GM19438 (cell line): ENCODE measurements around the gene HLA-DOB.

Source experiments
- ATAC-seq: cut with Tn5 transposase; IDR thresholded peaks from one replicate; pipeline ENCODE4 v1.9.1; 2021; ENCODE audit warnings: low read depth; ENCODE audit not compliant: unreplicated experiment

Gene HLA-DOB

GRCh38 chr6:32816746-32817204 lies at the start of gene HLA-DOB:
Gene HLA-DOB, minus strand, starts transcription at chr6:32817002. Its CDS starts 51 bp downstream, at chr6:32816951.
- ATAC-seq = no peak

DNA sequence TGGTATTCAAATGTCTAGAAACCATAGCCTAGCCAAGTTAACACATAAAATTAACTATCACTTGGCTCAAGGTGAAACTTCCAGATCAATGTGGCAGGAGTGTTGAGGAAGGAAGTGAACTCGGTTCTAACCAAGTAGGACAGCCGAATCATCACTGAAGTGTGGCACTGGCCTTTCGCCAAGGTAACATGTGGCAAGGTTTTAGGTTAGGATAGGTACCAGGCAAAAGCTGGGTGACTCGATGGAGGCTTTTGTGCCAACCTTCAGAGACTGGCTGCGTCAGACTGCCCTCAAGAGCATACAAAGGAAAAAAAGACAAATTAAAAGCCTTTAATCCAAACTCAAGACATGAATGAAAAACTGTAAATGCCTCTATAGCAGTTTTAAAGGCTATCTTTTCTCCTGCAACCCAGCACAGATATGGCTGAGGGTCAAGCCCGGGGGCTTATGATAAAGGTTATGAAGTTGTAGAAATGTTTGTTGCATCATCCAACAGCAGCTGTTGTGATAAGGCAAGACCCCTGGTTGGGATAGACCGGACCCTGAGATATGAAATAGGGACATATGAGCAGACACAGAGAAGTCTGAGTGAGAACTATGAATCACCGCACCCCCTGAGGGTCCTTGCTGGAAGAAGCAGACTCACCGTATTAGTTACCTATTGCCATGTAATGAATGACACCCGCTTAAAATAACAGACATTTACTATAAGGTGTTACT lies 49.1 kb upstream of the HLA-DOB start:
- ATAC-seq = no peak

DNA sequence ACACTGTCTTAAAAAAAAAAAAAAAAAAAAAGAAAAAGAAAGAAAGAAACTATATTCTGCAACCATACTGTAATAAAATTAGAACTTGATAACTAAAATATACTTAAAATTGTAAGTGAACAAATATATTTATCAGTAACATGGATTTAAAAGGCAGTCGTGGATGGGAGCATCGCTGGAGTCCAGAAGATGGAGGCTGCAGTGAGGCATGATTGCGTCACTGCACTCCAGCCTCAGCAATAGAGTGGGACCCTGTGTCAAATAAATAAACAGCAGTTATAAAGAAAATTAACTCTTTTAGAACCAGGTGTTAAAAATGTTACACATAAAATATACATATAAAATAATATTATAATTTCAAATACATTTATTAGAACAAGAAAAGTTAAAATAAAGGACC lies 45.9 kb upstream of the HLA-DOB start:
- no peak for ATAC-seq

- ATAC-seq = no peak
Observed at GRCh38 chr6:32860674-32861073, 43.9 kb upstream of the HLA-DOB start.

DNA sequence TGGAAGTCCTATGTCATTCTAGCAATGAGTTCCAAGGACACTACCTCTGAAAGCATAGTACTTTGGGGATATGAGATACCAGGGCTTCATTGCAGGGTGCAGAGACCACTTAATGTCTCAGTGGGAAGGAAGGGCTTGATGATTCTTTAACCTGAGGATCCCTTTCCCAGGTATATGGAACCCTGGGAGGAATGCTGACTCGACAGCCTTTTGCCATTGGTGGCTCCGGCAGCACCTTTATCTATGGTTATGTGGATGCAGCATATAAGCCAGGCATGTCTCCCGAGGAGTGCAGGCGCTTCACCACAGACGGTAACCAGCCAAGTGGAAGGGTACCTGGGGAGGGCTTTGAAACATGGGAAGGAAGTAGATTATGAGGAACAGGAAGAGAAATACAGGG lies 41.4 kb upstream of the HLA-DOB start:
- ATAC-seq = no peak

- no peak for ATAC-seq
Observed at GRCh38 chr6:32857156-32857891, 40.5 kb upstream of the HLA-DOB start.

DNA sequence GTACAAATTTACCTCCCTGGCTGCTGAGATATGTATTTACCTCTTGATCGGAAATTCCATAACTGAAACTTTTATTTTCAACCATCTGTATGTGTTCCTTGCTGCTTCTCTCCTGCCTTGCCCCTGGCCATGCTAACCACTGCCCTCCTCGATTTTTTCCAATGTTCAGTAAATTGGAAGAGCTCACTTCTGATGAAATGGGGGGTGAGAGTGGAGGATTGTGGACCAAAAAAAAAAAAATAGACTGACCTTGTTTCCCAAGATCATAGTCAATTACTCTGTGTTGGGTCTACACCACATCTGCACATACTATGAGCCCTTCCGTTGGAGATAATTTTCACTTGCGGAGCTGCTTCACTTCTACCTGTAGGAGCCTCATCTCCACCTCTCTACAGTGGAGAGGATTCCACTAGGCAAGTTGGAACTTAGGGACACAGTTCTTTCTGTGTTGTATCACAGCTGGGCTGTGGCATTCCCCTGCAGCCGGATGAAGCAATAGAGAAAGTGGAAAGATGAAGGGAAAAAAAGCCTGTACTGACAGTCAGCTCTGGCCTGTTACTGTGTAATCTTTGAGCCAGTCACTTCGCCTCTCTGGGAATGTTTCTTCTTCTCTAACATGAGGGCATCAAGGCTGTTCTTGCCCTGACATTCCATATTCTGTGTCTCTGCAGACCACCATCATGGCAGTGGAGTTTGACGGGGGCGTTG lies 38.8 kb upstream of the HLA-DOB start:
- ATAC-seq = no peak

DNA sequence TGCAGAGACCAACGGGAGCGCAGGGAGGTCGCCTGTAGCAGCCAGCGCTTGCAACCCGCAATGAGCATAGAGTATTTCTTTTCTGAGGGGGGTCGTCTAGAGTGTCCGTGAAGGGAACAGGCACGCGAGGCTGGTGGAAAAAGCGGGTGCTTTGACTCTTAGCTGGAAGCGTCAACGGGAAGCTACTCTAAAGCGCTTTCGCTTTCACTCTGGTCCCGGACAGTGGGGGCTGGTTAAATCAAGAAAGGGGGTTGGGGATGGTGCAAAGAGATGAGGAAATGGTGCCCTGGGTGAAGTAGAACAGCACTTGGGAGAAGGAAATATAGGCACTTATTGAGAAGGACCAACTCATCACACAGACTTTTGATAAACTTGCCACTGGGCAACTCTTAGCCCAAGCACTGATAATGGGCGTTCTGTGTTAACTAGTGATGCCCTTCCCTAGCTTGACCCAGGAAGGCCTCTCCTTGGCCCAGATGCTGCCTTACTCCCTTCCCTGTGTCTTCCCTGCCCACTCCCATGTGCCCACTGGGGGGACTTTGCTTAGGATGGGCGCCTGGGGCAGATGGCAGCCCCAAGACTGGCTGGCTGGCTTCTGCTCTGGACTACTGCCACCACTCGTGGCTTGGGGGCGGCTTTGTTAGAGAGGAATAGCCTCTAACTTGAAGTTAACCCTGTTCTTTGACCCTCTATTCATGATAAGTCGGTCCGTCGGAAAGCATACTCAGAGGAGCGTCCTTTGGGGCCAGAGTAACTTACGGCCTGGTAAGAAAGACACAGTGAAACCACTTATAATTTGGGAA lies 37.8 kb upstream of the HLA-DOB start:
- ATAC-seq = peak; percentile 19

DNA sequence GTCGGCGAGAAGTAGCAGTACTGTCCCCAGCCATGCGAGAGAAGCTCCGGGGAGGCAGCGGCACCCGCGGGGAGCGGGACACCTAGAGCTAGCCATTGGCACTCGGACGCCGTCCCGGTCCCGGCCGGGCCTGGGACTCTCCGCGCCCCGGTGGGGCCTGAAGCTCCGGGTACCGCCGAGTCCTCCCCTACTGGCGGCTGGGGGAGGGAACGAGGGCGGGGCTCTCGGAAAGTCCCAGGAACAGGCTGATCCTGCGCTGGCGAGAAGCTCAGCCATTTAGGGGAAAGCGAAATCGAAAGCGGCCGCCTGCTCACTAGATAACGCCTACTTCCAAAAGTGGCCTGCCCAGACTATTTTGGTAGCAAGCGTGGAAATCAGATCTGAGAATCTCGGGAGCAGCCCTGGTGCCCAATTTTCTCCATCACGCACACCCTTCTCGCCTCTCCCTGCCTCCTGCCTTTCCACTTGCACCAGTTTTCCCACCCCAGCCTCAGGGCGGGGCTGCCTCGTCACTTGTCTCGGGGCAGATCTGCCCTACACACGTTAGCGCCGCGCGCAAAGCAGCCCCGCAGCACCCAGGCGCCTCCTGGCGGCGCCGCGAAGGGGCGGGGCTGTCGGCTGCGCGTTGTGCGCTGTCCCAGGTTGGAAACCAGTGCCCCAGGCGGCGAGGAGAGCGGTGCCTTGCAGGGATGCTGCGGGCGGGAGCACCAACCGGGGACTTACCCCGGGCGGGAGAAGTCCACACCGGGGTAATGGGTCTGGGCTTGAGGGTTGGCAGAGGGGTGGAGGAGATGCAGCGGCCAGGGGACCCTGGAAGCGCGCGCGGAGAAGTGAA lies 37.0 kb upstream of the HLA-DOB start, which contains the start of the genes PSMB9 and TAP1:
PSMB9 (plus strand) TSS at position 652 of the 835 bp plus-strand sequence; CDS start at position 690, 38 bp downstream.
TAP1 (minus strand) TSS at position 164 of the 835 bp plus-strand sequence; CDS start at position 96, 68 bp downstream.
- peak; percentile 82 for ATAC-seq

DNA sequence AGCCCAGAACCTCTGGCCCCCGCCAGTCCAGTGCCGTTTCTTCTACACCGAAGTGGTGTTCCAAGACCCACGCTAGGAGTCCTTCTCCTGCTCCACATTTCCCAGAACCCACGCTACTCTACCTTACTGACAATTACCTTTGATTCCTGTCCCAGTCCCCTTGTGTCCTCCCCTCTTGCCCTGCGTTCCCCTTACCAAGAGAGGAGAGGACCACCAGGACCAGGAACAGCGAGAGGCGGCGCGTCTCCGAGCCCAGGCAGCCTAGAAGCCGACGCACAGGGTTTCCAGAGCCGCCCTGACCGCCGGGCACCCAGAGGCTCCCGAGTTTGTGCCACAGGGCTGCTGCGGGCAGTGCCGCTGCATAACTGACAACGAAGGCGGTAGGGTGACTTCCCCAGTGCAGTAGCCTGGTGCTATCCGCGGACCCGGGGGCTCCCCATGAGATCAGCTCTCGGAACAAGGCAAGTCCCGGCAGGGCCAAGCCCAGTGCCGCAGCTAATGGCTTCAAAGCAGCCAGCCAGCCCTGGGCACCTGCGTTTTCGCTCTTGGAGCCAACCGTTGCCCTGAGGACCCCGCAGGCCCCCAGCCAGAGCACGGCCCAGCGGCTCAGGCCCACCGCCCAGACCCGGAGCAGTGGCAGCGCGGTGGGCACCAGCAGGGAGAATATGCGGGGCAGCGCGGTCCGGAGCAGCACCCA lies 36.2 kb upstream of the HLA-DOB start:
- peak; percentile 16 for ATAC-seq

GRCh38 chr6:32852018-32852843 lies 35.4 kb upstream of the HLA-DOB start:
- ATAC-seq = no peak

DNA sequence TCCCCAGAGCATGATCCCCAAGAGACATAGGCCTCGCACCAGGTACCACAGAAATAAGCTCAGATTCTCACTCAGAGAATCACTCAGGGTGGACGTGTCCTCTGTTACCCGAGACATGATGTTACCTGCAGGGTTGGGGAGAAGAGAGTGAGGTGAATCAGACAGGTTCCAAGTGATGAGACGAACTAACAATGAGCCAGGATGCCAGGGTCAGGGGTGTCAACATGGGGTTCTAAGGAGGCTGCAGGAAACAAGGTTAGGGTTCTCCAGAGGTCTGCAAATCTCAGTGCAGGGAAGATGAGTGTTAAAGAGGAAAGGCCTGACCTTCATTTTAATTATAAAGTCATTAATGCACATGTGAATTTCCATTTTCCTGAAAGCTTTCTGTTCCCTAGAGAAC lies 34.2 kb upstream of the HLA-DOB start:
- ATAC-seq = no peak

GRCh38 chr6:32849126-32849525 lies 32.3 kb upstream of the HLA-DOB start:
- no peak for ATAC-seq

DNA sequence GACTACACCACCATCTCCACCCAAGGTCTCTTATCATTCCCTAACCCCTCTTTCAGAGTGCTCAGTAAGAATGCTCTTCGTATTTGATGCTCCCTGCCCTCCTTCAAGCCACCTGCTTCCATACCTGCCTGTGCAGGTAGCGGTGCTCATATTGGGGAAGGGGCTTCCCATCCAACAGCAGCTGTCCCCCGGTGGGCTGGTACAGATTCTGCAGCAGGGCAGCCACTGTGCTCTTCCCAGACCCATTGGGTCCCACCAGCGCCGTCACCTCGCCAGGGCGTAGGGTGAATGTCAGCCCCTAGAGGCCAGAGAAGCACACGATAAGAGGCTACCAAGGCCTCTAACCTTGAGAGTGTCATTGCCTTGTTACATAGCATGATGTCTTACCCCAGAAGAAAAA lies 31.0 kb upstream of the HLA-DOB start:
- no peak for ATAC-seq

- no peak for ATAC-seq
Observed at GRCh38 chr6:32847004-32847403, 30.2 kb upstream of the HLA-DOB start.

GRCh38 chr6:32845384-32845884 lies 28.6 kb upstream of the HLA-DOB start:
- ATAC-seq = no peak

DNA sequence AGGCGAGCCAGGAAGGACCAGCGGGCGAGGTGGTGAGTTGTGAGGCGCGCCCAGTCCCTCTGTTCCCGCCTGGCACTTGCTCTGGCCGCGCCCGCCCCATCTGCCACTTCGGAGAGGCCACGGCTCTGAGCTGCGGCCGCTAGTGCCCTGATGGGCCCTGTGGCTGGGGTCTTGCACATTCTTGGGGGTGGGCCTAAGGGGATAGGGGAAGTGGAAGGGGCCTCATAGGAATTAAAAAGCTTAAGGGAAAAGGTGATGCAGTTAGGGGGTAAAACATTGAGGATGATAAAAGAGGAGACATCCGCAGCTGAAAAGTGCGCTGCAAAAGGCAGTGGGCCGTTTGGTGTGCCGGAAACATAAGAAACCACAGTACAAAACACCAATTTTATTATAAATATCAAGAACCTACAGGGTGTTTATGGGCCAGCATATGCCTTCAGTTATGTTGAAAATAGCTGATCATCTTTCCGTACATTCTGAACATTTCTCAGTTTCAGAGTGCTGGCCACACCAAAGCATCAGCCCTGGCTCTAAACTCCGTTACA lies 28.1 kb upstream of the HLA-DOB start:
- no peak for ATAC-seq
